Uterus (tissue), 2 donors: ENCODE measurements around the gene PSEN1.

Experiments
- POLR2A ChIP-seq, 2 donors: fragments of 450-650 bp; IDR thresholded peaks; one replicate each; pipeline ENCODE4 v1.6.1; 2016; ENCODE audit warnings: antibody characterized with exemption in 2 of 2, mild to moderate bottlenecking in 1 of 2, moderate library complexity in 1 of 2
- TF ChIP-seq, protein P1 (sequence below), 4 experiments: fragments of 200-600 bp in 2 of 4; fragments of 450-650 bp in 2 of 4; sonication (generic) in 2 of 4; IDR thresholded peaks; one replicate each; pipeline ENCODE4 v1.5.1; 2016 to 2019; ENCODE audit warnings: antibody characterized with exemption in 4 of 4, mild to moderate bottlenecking in 2 of 4, moderate library complexity in 1 of 4

DNA sequence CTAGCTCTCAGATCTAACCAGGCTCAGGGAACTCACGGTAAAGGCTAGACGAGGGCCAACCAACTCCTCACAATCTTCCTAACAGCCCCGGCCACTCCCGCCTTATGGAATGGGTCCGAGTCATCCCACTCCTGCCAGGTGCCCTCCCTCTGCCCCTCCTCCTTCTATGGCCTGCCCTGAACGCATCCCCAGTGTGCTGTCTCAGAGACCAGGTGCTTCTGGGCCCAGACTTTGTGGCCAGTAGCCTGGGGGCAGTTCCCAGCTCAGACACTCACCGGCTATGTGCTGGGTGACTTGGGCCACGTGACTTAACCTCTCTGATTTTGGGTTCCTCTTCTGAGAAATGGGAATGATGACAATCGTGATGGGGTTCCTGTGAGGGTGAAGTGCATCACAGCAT, 123.5 kb downstream of the PSEN1 start:
- TF ChIP-seq, protein P1, sequence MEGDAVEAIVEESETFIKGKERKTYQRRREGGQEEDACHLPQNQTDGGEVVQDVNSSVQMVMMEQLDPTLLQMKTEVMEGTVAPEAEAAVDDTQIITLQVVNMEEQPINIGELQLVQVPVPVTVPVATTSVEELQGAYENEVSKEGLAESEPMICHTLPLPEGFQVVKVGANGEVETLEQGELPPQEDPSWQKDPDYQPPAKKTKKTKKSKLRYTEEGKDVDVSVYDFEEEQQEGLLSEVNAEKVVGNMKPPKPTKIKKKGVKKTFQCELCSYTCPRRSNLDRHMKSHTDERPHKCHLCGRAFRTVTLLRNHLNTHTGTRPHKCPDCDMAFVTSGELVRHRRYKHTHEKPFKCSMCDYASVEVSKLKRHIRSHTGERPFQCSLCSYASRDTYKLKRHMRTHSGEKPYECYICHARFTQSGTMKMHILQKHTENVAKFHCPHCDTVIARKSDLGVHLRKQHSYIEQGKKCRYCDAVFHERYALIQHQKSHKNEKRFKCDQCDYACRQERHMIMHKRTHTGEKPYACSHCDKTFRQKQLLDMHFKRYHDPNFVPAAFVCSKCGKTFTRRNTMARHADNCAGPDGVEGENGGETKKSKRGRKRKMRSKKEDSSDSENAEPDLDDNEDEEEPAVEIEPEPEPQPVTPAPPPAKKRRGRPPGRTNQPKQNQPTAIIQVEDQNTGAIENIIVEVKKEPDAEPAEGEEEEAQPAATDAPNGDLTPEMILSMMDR (IDR thresholded peaks at IDR 0.05) = no peak
- TF ChIP-seq POLR2A (IDR thresholded peaks at IDR 0.05) = no peak
